Stomach (tissue), 9 donors: ENCODE measurements around the gene BRF1. TPM values are rescaled to one million over a fixed set of nuclear protein-coding genes. Genes with fewer than 3 reads are reported as not detected.

ENCODE experiments used
- DNase-seq, 2 donors: peaks; one replicate each; pipeline versions ENCODE4 v3.0.0 to v3.0.0-alpha.2; 2013 to 2019
- H3K27ac ChIP-seq, 5 donors: fragments of 200-600 bp in 4 of 5; sonication (generic) in 4 of 5; one replicate each; pipeline ENCODE4 v1.5.1; 2013 to 2019; ENCODE audit warnings: mild to moderate bottlenecking in 1 of 5, moderate library complexity in 1 of 5
- H3K27me3 ChIP-seq, 3 donors: fragments of 200-600 bp; sonication (generic); one replicate each; pipeline ENCODE4 v1.5.1; 2017 to 2019; ENCODE audit warnings: mixed run types in 1 of 3
- H3K36me3 ChIP-seq, 4 donors: fragments of 200-600 bp; sonication (generic); 1 replicate in 3 of 4; 2 replicates in 1 of 4; pipeline ENCODE4 v1.5.1; 2016 to 2019
- H3K4me1 ChIP-seq, 4 donors: fragments of 200-600 bp; sonication (generic); one replicate each; pipeline ENCODE4 v1.5.1; 2016 to 2019
- H3K4me3 ChIP-seq, 4 donors: fragments of 200-600 bp; sonication (generic) in 3 of 4; one replicate each; pipeline ENCODE4 v1.5.1; 2016 to 2019; ENCODE audit warnings: mild to moderate bottlenecking in 1 of 4
- H3K9me3 ChIP-seq, 4 donors: fragments of 200-600 bp; sonication (generic); one replicate each; pipeline ENCODE4 v1.5.1; 2016 to 2019
- EP300 ChIP-seq: sonication (generic); formaldehyde crosslinking; IDR thresholded peaks from one replicate; pipeline ENCODE4 v1.6.1; 2017; ENCODE audit warnings: antibody characterized with exemption
- POLR2A ChIP-seq, 4 donors: fragments of 450-650 bp; IDR thresholded peaks; one replicate each; pipeline ENCODE4 v1.6.1; 2016; ENCODE audit warnings: antibody characterized with exemption in 4 of 4, control low read depth in 2 of 4, mild to moderate bottlenecking in 1 of 4, moderate library complexity in 1 of 4
- POLR2AphosphoS5 ChIP-seq, 3 donors: sonication (generic); formaldehyde crosslinking; IDR thresholded peaks; one replicate each; pipeline ENCODE4 v1.6.1; 2016; ENCODE audit warnings: antibody characterized with exemption in 3 of 3
- WGBS, 5 donors: extraction: QIAGEN DNeasy Blood & Tissue Kit in 3 of 5; methylation state at CpG; one replicate each; pipeline versions ENCODE4 v1.1.5 to v1.1.7; 2013 to 2018; 5-methylcytosine and 5-hydroxymethylcytosine counted together
- intact Hi-C: fragments of 100-400 bp; cut with DNase I; formaldehyde crosslinking; loops from one replicate; pipeline ENCODE4 v1.15.1; 2023; ENCODE audit warnings: low total_unique reads
- polyA plus RNA-seq, 3 donors: library from polyadenylated mRNA; stranded (reverse); fragments of 200-250 nt; gene quantifications; one replicate each; pipeline ENCODE4 v1.2.3, GENCODE V29; 2013
- total RNA-seq, 5 donors: library from RNA; depleted of rRNA; stranded (reverse); fragments of >200 nt; gene quantifications; one replicate each; pipeline versions ENCODE4 v1.1.0 to v1.2.3, GENCODE V29; 2014 to 2016
- TF ChIP-seq, protein P1 (sequence below), 7 experiments: fragments of 450-650 bp in 4 of 7; fragments of 200-600 bp in 3 of 7; sonication (generic) in 3 of 7; IDR thresholded peaks; one replicate each; pipeline ENCODE4 v1.5.1; 2016 to 2019; ENCODE audit warnings: antibody characterized with exemption in 7 of 7, control low read depth in 2 of 7, mild to moderate bottlenecking in 1 of 7
- donor health status: healthy with polysubstance abuse.
- donor health status: Bipolar disorder and iron deficiency.
- donor health status: healthy.

BRF1 gene
- total and polyA plus RNA-seq, 8 donors: 9.2 to 141 (median 33.9) TPM

DNA sequence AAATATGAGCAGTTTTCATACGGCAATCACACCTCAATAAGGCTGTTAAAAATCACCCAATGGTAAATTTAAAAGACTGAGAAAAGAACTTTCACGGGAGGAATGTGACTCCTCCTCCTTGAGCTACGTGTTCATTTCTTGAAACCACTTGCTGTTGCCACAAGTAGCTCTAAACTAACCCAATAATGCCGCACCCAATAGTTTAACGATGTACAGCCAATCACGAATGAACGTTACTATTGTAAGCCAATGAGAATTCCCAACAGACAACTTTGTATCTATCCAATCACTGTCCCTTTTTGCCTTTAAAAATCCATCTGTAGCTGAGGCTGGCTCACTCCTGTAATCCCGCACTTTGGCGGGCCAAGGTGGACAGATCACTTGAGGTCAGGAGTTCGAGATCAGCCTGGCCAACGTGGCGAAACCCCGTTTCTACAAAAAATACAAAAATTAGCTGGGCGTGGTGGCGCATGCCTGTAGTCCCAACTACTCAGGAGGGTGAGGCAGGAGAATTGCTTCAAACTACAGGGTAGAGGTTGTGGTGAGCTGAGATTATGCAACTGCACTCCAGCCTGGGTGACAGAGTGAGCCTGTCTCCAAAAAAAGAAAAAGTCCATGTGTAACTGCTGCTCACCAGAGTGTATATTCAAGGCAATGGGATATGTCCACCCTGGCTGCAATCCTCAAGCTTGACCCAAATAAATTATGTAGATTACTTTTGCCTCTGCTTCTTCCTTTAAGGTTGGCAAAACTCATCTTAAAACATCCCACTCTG lies 76.8 kb downstream of the BRF1 start:
- peaks cover 0 to 15% (median 11%) of the 10 kb centered on the region in 4 donors for H3K4me1 ChIP-seq
- TF ChIP-seq POLR2AphosphoS5 (IDR thresholded peaks at IDR 0.05): no peak
- no peak for TF ChIP-seq POLR2A (IDR thresholded peaks at IDR 0.05)
- TF ChIP-seq EP300: no peak
- TF ChIP-seq, protein P1, sequence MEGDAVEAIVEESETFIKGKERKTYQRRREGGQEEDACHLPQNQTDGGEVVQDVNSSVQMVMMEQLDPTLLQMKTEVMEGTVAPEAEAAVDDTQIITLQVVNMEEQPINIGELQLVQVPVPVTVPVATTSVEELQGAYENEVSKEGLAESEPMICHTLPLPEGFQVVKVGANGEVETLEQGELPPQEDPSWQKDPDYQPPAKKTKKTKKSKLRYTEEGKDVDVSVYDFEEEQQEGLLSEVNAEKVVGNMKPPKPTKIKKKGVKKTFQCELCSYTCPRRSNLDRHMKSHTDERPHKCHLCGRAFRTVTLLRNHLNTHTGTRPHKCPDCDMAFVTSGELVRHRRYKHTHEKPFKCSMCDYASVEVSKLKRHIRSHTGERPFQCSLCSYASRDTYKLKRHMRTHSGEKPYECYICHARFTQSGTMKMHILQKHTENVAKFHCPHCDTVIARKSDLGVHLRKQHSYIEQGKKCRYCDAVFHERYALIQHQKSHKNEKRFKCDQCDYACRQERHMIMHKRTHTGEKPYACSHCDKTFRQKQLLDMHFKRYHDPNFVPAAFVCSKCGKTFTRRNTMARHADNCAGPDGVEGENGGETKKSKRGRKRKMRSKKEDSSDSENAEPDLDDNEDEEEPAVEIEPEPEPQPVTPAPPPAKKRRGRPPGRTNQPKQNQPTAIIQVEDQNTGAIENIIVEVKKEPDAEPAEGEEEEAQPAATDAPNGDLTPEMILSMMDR (IDR thresholded peaks at IDR 0.05): no peak
- no peaks in the 10 kb centered on the region for H3K27me3 ChIP-seq
- peaks cover 19 to 92% (median 90%) of the 10 kb centered on the region in 4 donors for H3K36me3 ChIP-seq
- 91 to 98% (median 95%) methylated on average over 15 of the region's 15 CpGs for WGBS, 5 donors
- no peak overlapping the region for H3K4me3 ChIP-seq
- H3K9me3 ChIP-seq: no peaks in the 10 kb centered on the region
- DNase-seq: no peak
- intact Hi-C loops: no loop called here
- no peak overlapping the region for H3K27ac ChIP-seq

DNA sequence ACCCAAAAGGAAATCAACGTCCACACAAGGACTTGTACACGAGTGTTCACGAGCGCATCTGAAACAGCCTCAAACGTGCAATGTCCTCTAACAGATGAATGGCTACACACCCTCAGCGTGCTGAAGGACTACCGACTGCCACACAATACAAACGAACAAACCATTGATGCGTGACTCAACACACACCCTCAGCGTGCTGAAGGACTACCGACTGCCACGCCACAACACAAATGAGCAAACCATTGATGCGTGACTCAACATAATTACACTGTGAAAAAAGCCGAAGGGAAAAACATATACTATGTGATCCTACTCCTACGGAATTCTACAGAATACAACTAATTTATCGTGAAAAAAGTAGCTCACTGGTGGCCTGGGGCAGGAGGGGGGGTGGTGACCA lies 77.5 kb downstream of the BRF1 start:
- DNase-seq: peak in 1 of 2 donors; percentile 57
- Histone ChIP-seq H3K4me3 (no peak overlapping the region), H3K9me3 (no peaks in the 10 kb centered on the region), H3K27ac (no peak overlapping the region), H3K36me3 (peaks cover 25 to 94% (median 92%) of the 10 kb centered on the region in 4 donors), H3K4me1 (peaks cover 0 to 15% (median 11%) of the 10 kb centered on the region in 4 donors), H3K27me3 (no peaks in the 10 kb centered on the region)
- TF ChIP-seq POLR2AphosphoS5 (IDR thresholded peaks at IDR 0.05) (no peak), EP300 (no peak), POLR2A (IDR thresholded peaks at IDR 0.05) (no peak)
- TF ChIP-seq, protein P1 (IDR thresholded peaks at IDR 0.05): no peak
- intact Hi-C loops: no loop called here
- WGBS, 5 donors: 88 to 96% (median 94%) methylated on average over 16 of the region's 16 CpGs

DNA sequence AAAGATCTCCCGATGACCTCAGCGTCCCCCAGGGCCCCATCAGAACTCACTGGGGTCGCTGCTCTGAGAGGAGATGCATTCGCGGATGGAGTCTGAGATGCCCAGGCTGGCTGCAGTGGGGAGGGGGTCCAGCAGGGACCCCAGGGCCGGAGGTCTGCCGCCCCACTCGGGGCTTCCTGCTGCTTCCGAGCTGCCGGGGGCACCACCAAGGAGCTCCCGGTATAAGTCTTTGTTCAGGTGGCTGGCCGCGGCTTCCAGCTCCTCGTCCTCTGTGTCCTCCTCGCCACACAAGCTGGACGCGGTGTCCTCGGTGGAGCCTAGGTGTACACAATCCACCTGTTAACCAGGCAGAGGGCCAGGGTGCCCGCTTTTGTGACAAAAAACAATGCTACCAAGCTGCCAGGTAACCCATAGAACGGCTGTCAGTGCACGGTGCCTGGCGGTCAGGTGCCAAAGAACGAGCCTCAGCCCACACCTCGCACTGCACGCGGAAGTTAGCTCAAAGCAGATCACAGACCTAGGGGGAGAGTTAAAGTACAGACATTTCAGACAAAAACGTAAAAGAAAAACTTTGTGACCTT lies 79.1 kb downstream of the BRF1 start:
- 64 to 83% (median 80%) methylated on average over 26 to 27 of the region's 27 CpGs for WGBS, 5 donors
- H3K4me1 ChIP-seq: peaks cover 0 to 15% (median 11%) of the 10 kb centered on the region in 4 donors
- no peaks in the 10 kb centered on the region for H3K27me3 ChIP-seq
- peak overlapping the region; percentile 41 to 72 (median 62) for H3K27ac ChIP-seq
- H3K4me3 ChIP-seq: no peak overlapping the region
- TF ChIP-seq EP300: no peak
- TF ChIP-seq, protein P1 (IDR thresholded peaks at IDR 0.05): no peak
- TF ChIP-seq POLR2AphosphoS5 (IDR thresholded peaks at IDR 0.05): peak in 1 of 3 donors; percentile 26
- no peaks in the 10 kb centered on the region for H3K9me3 ChIP-seq
- DNase-seq: peak in 1 of 2 donors; percentile 91
- peaks cover 37 to 95% (median 93%) of the 10 kb centered on the region in 4 donors for H3K36me3 ChIP-seq
- intact Hi-C loops: no loop called here

DNA sequence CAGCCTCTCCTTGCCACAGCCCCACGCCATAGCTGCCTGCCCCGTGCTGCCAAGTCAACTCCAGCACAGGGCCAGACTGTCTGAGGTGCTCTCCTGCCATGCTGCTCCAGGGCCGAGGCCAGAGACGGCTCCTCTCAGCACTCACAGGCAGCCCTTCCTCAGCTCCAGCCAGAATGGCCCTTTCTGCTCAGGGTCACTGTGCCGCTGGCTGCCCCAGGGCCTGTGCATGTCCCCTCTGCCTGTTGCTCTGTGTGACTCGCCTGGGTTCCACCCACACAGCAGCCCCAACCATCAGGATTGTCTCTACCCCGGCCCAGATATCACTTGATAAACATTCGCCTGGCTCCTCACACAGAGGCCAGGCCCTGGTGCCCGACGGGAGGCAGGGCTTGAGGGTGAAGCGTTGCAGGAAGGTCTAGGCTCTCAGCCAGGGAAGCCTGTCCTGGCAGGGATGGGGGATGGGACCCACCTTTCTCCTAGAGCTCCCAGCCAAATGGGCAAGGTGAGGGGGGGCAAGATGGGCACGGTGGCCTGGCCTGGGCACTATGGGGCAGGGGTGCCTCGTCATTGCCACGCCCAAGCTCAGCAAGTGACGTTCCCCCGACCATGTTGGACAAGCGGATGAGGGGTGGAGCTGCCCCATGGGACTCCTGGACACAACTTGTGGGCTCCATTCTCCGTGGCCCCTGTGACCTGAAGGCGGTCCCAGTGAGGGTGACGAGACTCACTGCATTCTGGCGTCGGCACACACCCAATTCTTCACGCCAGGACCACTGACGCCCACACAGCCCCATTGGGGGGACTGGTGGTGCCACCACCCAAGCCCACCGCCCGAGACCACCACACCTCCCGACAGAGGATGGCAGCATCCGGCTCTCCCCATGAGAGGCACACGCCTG lies 79.9 kb downstream of the BRF1 start:
- WGBS, 5 donors: 67 to 84% (median 70%) methylated on average over 25 to 29 of the region's 29 CpGs
- Histone ChIP-seq H3K9me3 (no peaks in the 10 kb centered on the region), H3K27me3 (no peaks in the 10 kb centered on the region), H3K4me3 (no peak overlapping the region), H3K36me3 (peaks cover 37 to 95% (median 93%) of the 10 kb centered on the region in 4 donors), H3K4me1 (peaks cover 0 to 15% (median 11%) of the 10 kb centered on the region in 4 donors), H3K27ac (peak overlapping the region; percentile 41 to 72 (median 62))
- no peak for TF ChIP-seq POLR2A (IDR thresholded peaks at IDR 0.05)
- TF ChIP-seq, protein P1 (IDR thresholded peaks at IDR 0.05): no peak
- DNase-seq: peak; percentile 17 to 73
- intact Hi-C loops: no loop called here
